HCT116 (cell line): ENCODE measurements around the gene TENM4. TPM values are rescaled to one million over a fixed set of nuclear protein-coding genes. Genes with fewer than 3 reads are reported as not detected.

Source experiments
- ATAC-seq: fragments of 200-7000 bp; cut with Tn5 transposase; 2 replicates; pipeline ENCODE4 v1.9.1; 2020; ENCODE audit warnings: mild to moderate bottlenecking, moderate library complexity
- BruUV-seq: library from RNA; stranded (reverse); fragments of 400-500 nt; replicated peaks from 2 replicates; lab custom pipeline; 2021; lab: Mats Ljungman, UMichigan
- CTCF ChIA-PET: fragments of 300-600 bp; sonication (Branson Sonifier 250); formaldehyde crosslinking; loops from one replicate; lab custom pipeline; 2021; ENCODE audit warnings: antibody characterized with exemption; lab: Charles Lee
- POLR2A ChIA-PET: fragments of 300-600, 350-600 bp; sonication (Branson Sonifier 250); formaldehyde crosslinking; loops from one replicate; lab custom pipeline; 2021; ENCODE audit warnings: antibody characterized with exemption; lab: Charles Lee
- RAD21 ChIA-PET, 2 experiments: fragments of 300-600 bp; sonication (Branson Sonifier 250); formaldehyde crosslinking; loops; one replicate each; lab custom pipeline; 2023; ENCODE audit warnings: low total read pairs in 2 of 2; ENCODE audit not compliant: uncharacterized antibody in 2 of 2, unreplicated experiment in 2 of 2, low non-redundant PET in 1 of 2; lab: Charles Lee
- DNase-seq: peaks from one replicate; pipeline ENCODE4 v3.0.0-alpha.2; 2010; ENCODE audit warnings: low read depth, low spot score
- H2AFZ ChIP-seq: fragments of 200-600 bp; shearing (Covaris generic), sonication (generic); 2 replicates; pipeline ENCODE4 v1.6.1; 2017; ENCODE audit warnings: low read depth, mixed run types, mixed read lengths, antibody characterized with exemption, low read length; ENCODE audit not compliant: poor library complexity, severe bottlenecking
- H3K27ac ChIP-seq: 2 replicates; pipeline ENCODE4 v1.5.1; 2012; ENCODE audit warnings: low read depth, low read length
- H3K27me3 ChIP-seq: fragments of 200-600 bp; sonication (generic); 2 replicates; pipeline ENCODE4 v1.6.1; 2016; ENCODE audit warnings: mixed run types, low read length, mixed read lengths; ENCODE audit not compliant: insufficient read depth
- H3K36me3 ChIP-seq, 2 experiments: fragments of 200-500 bp in 1 of 2; fragments of 200-600 bp in 1 of 2; sonication (Bioruptor generic) in 1 of 2; sonication (generic) in 1 of 2; 2 replicates each; pipeline versions ENCODE4 v1.5.1 to v1.6.1; 2014 to 2016; ENCODE audit warnings: low read length in 2 of 2, inconsistent platforms in 1 of 2, mixed read lengths in 1 of 2, mixed run types in 1 of 2; ENCODE audit not compliant: insufficient read depth in 2 of 2, control insufficient read depth in 1 of 2
- H3K4me1 ChIP-seq, 2 experiments: fragments of 200-600 bp in 1 of 2; sonication (generic) in 1 of 2; 2 replicates each; pipeline versions ENCODE4 v1.5.1 to v1.6.1; 2012 to 2017; ENCODE audit warnings: low read length in 2 of 2, inconsistent platforms in 1 of 2, mild to moderate bottlenecking in 1 of 2, mixed read lengths in 1 of 2, mixed run types in 1 of 2, moderate library complexity in 1 of 2; ENCODE audit not compliant: insufficient read depth in 2 of 2, control insufficient read depth in 1 of 2
- H3K4me2 ChIP-seq: fragments of 200-600 bp; sonication (generic); 2 replicates; pipeline ENCODE4 v1.6.1; 2017; ENCODE audit warnings: mixed run types, low read length, mixed read lengths
- H3K4me3 ChIP-seq, 2 experiments: fragments of 200-600 bp in 1 of 2; sonication (generic) in 1 of 2; replicated peaks in 1 of 2; 2 replicates each; pipeline ENCODE4 v1.5.1; 2011 to 2016; ENCODE audit warnings: low read length in 2 of 2, control low read depth in 1 of 2, low read depth in 1 of 2, mild to moderate bottlenecking in 1 of 2, mixed read lengths in 1 of 2, mixed run types in 1 of 2
- H3K79me2 ChIP-seq: fragments of 200-600 bp; sonication (generic); 2 replicates; pipeline ENCODE4 v1.6.1; 2017; ENCODE audit warnings: mild to moderate bottlenecking, mixed run types, low read length, moderate library complexity, mixed read lengths; ENCODE audit not compliant: insufficient read depth
- H3K9ac ChIP-seq: fragments of 200-600 bp; sonication (generic); 2 replicates; pipeline ENCODE4 v1.6.1; 2016; ENCODE audit warnings: low read length, mixed read lengths
- H3K9me2 ChIP-seq: fragments of 200-600 bp; sonication (generic), shearing (Covaris generic); 2 replicates; pipeline ENCODE4 v1.6.1; 2017; ENCODE audit warnings: mixed run types, mild to moderate bottlenecking, moderate library complexity; ENCODE audit not compliant: insufficient read depth
- H3K9me3 ChIP-seq, 2 experiments: fragments of 200-500 bp in 1 of 2; fragments of 200-600 bp in 1 of 2; sonication (Bioruptor generic) in 1 of 2; sonication (generic) in 1 of 2; 2 replicates each; pipeline ENCODE4 v1.6.1; 2014 to 2017; ENCODE audit warnings: low read length in 2 of 2, mixed read lengths in 2 of 2, inconsistent platforms in 1 of 2, low read depth in 1 of 2, mild to moderate bottlenecking in 1 of 2, mixed run types in 1 of 2, moderate library complexity in 1 of 2; ENCODE audit not compliant: control insufficient read depth in 1 of 2, insufficient read depth in 1 of 2
- H4K20me1 ChIP-seq: fragments of 200-600 bp; sonication (generic), shearing (Covaris generic); 2 replicates; pipeline ENCODE4 v1.6.1; 2017; ENCODE audit warnings: mixed run types, mild to moderate bottlenecking, moderate library complexity; ENCODE audit not compliant: insufficient read depth
- CTCF ChIP-seq, 3 experiments: fragments of 200-600 bp in 1 of 3; sonication (generic) in 1 of 3; IDR thresholded peaks in 2 of 3; conservative IDR thresholded peaks in 1 of 3; 2 replicates each; pipeline ENCODE4 v1.5.1; 2012 to 2017; ENCODE audit warnings: low read depth in 2 of 3, low read length in 2 of 3, antibody characterized with exemption in 1 of 3, borderline replicate concordance in 1 of 3, control low read depth in 1 of 3, mild to moderate bottlenecking in 1 of 3, mixed read lengths in 1 of 3, mixed run types in 1 of 3, moderate library complexity in 1 of 3; ENCODE audit not compliant: insufficient read depth in 1 of 3
- EGR1 ChIP-seq: IDR thresholded peaks from 2 replicates; pipeline ENCODE4 v1.6.1; 2012; ENCODE audit warnings: low read depth
- ELF1 ChIP-seq: IDR thresholded peaks from 2 replicates; pipeline ENCODE4 v1.6.1; 2012; ENCODE audit warnings: low read depth, borderline replicate concordance
- EZH2 ChIP-seq: fragments of 200-600 bp; sonication (generic); IDR thresholded peaks from 2 replicates; pipeline ENCODE4 v1.6.1; 2017; ENCODE audit warnings: antibody characterized with exemption, mixed run types
- MAX ChIP-seq: IDR thresholded peaks from 2 replicates; pipeline ENCODE4 v1.6.1; 2012
- POLR2A ChIP-seq: IDR thresholded peaks from 2 replicates; pipeline ENCODE4 v1.7.0; 2011; ENCODE audit warnings: borderline replicate concordance; ENCODE audit not compliant: insufficient read depth, insufficient read length; ENCODE audit errors: extremely low read depth
- POLR2AphosphoS5 ChIP-seq: IDR thresholded peaks from 2 replicates; pipeline ENCODE4 v1.6.1; 2011; ENCODE audit warnings: mild to moderate bottlenecking, low read depth, low read length, moderate library complexity
- REST ChIP-seq: IDR thresholded peaks from 2 replicates; pipeline ENCODE4 v1.6.1; 2012; ENCODE audit warnings: low read depth
- SRF ChIP-seq: IDR thresholded peaks from 2 replicates; pipeline ENCODE4 v1.6.1; 2012; ENCODE audit warnings: low read depth
- TCF7L2 ChIP-seq: IDR thresholded peaks from 2 replicates; pipeline ENCODE4 v1.7.0; 2011; ENCODE audit warnings: borderline replicate concordance, inconsistent platforms; ENCODE audit not compliant: insufficient read depth, insufficient read length; ENCODE audit errors: extremely low read depth
- ZBTB33 ChIP-seq: IDR thresholded peaks from 2 replicates; pipeline ENCODE4 v1.6.1; 2011; ENCODE audit warnings: mild to moderate bottlenecking, low read length, moderate library complexity; ENCODE audit not compliant: insufficient replicate concordance; ENCODE audit errors: extremely low read depth
- intact Hi-C: fragments of 100-400 bp; cut with micrococcal nuclease; formaldehyde crosslinking; loops from 2 replicates; pipeline ENCODE4 v1.10.0; 2022
- total RNA-seq: library from RNA; stranded (reverse); gene quantifications from one replicate; pipeline ENCODE4 v1.2.1, GENCODE V29; 2021; ENCODE audit not compliant: unreplicated experiment

Gene TENM4
- total RNA-seq, 1 experiment from 2014 or later, result 0.05 TPM

GRCh38 chr11:78630155-78630554 lies 810.7 kb downstream of the TENM4 start:
- Histone ChIP-seq H3K4me1 (no peaks in the 10 kb centered on the region), H3K27me3 (no peaks in the 10 kb centered on the region), H3K79me2 (no peaks in the 10 kb centered on the region), H2AFZ (no peak overlapping the region), H4K20me1 (no peaks in the 10 kb centered on the region), H3K27ac (no peak overlapping the region), H3K4me2 (no peak overlapping the region), H3K9me2 (no peaks in the 10 kb centered on the region), H3K9ac (no peak overlapping the region), H3K9me3 (no peaks in the 10 kb centered on the region), H3K36me3 (no peaks in the 10 kb centered on the region), H3K4me3 (no peak overlapping the region)
- ChIA-PET RAD21 (no interaction called here), CTCF (no interaction called here), POLR2A (no interaction called here)
- DNase-seq (no peak), ATAC-seq (no peak)
- no TSS peak for BruUV-seq
- intact Hi-C loops, result no loop called here
- TF ChIP-seq EGR1, result no peak
- TF ChIP-seq ELF1, result no peak
- no peak for TF ChIP-seq POLR2AphosphoS5
- TF ChIP-seq CTCF (IDR thresholded peaks at IDR 0.05 in 2 of 3, conservative IDR thresholded peaks at IDR 0.05 in 1 of 3; ENCODE audit: borderline replicate concordance in 1 of 3, insufficient read depth in 1 of 3, low read depth in 2 of 3, low read length in 2 of 3), result no peak
- TF ChIP-seq ZBTB33, result no peak
- no peak for TF ChIP-seq REST
- no peak for TF ChIP-seq TCF7L2
- TF ChIP-seq POLR2A, result no peak
- no peak for TF ChIP-seq EZH2
- no peak for TF ChIP-seq SRF
- TF ChIP-seq MAX, result no peak
